ENCODE data around the gene KRT34.
"Not testable (repeated sequence)": the region's sequence is repeated elsewhere in the genome, so short reads cannot be mapped to it uniquely, and the experiment has no call there.

KRT34 gene

DNA sequence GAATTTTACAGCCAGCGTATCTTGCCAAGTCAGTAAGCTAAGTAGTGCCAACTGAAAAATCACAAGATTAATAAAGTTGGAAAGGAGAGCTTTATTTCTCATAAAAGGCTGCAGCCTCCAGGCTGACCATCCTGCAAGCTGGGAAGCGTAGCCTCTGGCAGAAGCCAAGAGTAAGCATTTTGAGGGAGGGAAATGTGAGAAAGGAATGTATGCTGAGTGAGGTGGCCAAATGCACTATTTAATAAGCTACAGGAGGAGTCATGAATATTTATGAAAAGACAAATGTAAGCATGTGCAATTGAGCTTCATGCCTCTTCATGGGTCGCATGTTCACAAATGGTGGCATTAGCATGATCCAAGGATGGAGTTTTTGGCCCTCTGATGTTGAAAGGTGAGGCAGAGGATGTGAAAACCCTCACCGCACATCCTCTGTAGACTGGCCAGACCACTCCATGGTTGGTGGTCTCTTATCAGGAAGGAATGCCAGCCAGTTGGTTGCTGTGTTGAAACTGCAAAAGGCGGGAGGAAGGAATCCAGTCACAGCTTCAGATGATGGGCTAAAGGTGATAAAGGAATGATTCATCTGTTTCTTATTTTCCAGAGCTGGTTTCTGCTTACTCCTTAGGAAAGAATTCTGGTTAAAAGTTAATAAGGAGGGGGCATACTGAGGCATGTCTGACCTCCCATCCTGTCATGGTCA, 21.7 kb downstream of the KRT34 start:
- DNase-seq, result no peak

DNA sequence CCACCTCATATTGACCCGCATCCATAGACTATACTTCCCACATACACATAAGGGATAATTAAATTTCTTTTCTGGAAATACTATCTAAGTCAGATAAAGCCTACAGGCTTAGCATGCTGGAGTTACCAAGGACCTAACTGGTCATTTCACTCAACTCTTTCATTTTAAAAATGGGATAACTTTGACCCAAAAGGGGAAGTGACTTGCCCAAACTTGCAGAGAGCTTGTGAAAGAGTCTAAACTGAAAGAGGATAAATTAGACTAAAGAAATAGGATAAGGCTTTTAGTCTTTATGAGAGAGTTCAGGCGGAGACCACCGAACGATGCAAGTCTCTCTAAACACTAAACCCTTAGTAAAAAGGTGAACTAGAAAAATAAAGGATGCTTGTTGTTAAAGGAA, 27.6 kb downstream of the KRT34 start:
- DNase-seq, result no peak

DNA sequence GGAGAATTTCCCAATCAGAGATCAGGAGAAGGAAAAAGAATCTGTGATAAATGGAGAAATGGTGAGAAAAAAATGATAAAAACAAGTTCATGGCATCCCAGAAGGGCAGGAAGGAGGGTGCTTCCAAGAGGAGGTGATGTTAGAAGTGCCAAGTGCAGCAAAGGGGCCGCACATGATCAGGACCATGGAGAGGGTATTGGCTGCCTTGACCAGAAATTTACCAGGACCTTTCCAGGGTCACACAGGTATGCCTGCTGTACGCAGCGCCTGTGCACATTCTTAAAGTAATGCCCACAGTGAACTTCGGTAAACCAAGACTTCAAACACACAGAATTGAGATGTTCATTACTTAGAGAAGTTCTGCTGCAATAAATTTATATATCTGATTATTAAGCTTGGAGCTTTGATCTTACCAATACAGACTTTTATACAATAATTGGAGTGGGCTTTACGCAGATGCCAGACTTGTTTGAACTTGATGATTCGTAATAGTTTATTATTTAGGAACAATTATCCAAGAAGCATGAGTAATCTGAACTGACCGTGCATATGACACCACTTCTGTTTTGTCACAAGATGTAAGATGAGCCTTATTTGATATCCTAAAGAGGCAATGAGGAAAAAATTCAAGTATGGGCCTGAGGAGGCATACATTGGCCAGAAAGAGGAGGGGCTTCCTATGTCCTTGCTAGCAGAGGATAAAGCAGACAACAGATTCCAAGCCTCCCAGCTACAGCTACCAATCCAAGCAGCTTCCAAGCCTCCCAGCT, 29.3 kb downstream of the KRT34 start:
- DNase-seq, result no peak

DNA sequence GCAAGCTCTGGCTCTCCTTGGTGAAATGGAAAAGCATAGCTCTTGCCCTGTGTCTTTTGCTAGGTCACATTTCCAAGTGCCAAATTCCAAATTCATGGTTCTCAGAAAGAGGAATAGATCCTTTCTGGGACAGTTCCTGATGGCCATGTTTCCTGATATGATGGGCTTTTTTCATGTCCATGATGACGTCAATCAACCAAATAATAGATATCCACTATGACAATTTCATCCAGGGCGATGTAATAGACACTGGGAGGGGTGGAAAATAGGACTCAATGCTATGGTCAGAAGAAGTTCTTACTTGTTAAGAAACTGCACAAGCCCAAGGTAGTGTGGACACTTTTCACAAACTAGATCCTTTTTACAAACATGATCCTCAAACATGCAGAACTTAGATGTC, 30.9 kb downstream of the KRT34 start:
- no peak for DNase-seq

DNA sequence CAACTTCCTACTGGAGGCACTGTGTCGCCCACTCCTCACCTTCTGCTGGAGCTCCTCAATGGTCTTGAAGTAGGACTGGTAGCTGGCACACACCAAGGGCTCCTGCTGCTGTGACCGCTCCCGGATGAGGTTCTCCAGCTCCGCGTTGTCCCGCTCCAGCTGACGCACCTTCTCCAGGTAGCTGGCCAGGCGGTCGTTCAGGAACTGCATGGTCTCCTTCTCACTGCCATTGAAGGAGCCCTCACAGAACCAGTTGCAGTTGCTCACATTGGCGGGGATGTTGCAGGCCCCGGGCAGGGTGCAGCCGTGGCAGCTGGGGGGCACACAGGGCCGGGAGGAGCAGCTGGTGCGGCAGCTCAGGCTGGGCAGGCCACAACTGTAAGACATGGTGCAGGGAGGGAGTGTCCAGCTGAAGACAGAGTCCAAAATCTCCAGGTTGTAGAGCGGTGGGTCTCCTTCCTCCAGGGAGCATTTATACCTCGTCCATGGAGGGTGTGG, 31.7 kb downstream of the KRT34 start, which contains the start of gene KRT33A:
Gene KRT33A (minus strand): TSS at position 448 of the 498 bp plus-strand sequence. CDS start 61 bp downstream, at position 387.
- not testable (repeated sequence) for DNase-seq

DNA sequence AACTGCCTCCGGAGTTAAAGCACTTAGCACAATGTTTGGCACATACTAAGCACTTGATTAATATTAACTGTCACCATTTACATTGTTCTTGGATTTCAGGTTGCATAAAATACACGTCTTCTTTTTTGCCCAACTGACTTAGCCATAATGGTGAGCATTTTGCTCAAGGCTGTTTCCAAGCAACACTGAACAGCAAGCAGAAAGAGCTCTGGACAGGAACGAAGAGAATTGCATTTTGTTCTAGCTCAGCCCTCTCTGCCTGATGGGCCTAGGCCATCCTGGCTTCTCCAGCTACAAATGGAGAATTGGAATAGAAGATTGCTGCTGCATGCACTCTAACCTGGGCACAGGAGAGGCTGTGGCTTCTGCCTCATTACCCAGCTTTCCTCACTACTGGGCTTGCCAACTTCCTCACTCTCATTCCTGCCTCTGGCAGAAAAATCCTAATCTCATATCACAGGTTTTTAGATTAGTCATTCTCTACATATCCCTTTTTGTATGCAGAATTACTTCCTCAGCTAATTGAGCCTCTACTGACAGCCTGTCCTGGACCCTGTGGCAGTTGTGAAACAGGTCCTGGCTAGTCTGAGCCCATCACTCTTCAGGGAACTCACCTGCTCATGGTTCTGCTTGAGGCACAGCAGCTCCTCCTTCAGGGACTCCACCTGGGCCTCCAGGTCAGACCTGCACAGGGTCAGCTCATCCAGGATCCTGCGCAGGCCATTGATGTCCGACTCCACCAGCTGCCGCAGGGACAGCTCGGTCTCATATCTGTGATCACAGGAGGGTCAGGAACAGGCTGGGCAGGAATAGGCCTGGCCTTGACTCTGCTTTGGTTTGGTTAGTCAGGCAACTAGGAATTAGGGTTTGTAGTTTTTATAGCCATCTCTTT, 34.0 kb downstream of the KRT34 start:
- no peak for DNase-seq

DNA sequence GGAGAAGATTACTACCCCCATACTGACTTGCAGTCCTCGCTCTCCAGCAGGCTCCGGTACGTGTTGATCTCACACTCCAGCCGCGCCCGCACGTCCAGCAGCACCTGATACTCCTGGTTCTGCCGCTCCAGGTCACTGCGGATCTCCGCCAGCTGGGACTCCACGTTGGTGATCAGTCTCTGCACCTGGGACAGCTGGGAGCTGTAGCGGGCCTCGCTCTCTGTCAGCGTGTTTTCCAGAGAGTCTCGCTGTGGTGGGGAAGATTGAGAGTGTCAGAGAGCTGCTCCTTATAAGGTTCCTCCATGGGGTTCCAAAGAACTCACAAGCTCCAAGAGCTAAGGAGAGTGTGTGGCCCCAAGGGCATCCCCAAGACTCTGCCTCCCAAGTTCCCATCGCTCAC, 35.7 kb downstream of the KRT34 start:
- DNase-seq, result not testable (repeated sequence)

DNA sequence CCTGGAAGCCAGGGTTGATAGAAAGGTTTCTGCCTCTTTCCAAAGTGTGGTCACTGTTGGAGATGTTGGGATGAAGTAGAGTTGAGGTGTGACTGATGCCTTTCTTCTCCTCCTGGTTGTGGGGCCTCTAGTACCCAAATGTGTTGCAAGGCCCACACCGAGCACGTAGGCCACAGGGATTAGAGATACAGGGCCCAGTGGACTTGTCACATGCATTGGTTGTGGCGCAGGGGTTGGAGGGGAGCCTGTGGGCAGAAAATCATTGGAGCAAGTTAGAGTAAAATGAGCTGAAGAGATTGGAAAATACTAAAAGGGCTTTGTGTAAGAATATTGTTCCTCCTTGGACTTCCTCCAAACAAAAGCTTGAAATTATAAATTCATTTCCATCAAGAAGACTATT, 36.1 kb downstream of the KRT34 start:
- no peak for DNase-seq

DNA sequence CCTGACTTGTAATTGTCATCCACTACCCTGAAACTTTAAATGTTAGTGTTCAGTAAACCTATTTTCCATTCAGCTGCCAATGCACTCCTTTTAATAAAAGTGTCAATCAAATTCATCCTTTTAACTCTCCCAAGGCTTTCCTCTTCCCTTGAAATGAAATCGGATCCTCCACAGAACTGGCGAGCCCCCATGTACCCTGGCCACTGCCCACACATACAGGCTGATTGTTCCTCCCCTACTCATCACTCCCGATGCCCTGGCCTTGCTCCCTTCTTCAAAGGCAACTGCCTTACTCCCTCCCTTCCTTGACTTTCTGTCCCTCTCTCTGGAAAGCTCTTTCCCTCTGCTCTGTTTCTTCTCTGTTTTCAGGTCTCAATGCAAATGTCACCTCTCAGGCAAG, 39.1 kb downstream of the KRT34 start:
- DNase-seq, result no peak

DNA sequence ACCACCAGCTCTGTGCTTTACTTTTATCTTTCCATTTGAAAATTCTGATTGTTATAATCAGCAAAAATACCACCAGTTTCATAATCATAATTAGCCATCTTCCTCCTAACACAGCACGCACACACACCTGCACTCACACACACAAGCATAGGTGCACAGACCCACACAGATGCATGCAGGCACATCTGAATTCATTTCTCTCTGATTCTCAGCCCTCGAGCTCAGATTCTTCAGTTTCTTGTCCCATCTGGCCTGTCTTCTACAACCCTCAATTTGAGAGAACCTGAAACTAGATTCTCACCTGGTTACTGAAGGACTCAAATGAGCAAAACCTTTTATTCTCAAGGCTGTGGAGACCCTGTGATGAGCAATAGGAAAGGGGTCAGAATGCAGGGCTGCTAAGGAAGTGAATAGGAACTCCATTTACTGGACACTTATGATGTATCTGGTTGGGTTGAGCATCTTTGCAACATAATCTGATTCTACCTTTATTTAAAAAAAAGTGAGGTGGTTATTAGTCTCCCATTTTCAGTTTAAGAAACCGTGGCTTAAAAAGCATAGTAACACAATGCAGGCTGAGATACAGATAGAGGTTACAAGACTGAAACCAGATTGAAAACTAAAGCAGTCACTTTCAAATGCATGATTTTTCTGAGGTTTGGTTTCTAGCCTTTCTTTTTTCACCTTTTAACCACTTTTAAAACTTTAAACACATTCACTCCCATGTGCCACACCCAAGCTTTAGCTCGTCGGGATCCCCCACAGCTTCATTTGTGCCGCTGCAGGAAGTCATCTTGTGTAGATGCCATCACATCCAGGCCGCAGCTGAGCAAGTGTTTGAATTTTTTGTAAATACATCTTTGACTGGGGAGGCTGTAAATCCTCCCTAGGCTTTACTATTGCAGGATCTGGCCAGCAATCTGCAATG, 40.9 kb downstream of the KRT34 start:
- DNase-seq, result no peak

DNA sequence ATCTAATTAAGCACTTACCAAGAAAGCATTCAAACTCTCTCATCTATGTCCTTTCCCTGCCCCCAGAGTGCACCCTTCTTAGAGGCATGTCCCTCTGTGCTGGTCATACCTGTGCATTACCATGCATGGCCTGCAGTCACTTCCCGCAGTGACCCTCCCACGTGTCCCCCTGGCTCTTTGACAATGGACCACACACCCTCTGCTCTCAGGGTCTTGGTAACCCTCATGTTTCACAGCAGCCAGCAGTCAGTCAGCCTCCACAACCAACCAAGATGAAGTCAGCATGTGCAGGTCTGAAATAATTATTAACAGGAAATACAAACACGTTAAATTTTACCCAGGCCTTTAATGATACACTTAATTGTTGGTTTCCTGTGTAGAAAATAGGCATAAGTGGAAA, 41.6 kb downstream of the KRT34 start:
- DNase-seq, result no peak

DNA sequence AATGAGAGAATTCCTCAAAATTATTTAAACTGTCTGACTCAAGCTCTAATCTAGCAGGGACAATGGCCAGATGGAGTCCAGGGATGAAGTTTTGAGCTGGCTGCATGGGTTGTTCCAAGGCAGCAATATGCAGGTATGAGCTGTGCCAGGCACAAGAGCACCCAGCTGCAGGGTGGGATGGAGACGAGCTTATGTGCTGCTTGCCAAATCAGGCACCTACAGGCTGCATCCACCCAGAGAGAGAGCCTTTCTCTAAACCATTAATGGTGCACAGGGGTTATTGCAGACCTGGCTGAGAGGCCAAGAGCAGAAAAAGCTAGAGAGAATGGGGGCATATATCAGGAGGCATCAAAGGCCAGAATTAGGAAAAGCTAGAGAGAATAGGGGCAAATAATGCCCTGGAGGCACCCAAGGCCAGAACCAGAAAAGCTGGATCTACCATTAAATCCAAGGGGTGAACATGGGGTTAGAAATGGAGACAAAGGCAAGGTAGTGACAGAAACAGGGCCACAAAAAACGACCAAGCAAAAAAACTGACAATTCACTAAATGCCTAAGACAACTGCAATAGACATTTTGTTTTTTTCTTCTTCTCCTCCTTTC, 42.4 kb downstream of the KRT34 start:
- no peak for DNase-seq

DNA sequence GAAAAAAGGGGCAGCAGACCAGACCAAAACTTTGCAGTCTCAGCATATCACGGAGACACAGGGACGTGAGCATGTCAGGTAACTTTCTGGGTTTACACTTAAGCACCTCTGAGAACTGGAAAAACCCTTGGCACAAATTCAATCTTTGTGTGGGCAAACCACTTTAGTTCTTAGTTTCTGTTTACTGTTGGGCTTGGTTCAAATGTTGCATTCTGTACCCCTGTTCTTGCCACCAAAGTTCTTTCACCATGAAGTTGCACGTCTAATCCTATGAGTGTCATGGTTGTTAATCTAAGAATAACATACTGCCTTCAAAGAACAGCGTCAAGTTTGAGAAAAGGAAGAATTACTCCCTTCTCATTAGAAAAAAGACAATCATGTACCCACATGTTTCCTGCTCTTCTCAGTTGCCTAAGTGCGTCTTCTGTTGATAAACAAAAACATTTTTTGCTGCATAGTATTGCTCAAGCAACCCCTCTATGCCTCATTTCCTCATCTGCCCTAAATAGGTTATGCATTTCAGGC, 43.1 kb downstream of the KRT34 start:
- DNase-seq, result peak; percentile 7

DNA sequence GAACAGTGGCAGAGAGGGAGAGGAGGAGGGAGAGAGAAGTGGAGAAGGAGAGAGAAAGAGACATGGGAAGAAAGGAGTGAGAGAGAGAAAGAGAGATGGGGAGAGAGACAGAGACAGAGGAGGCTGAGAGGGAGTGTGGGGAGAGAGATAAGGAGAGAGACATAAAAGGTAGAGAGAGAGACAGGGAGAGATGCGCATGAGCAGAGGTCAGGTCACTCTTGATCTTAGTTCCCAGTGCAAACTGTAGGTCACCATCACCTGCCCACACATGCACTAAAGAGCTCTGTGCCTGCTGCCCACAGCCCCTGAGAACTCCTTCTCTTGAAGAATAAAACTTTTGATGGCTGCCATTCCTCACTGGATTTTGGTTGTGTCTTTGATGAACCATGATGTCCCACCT, 46.4 kb downstream of the KRT34 start:
- no peak for DNase-seq

DNA sequence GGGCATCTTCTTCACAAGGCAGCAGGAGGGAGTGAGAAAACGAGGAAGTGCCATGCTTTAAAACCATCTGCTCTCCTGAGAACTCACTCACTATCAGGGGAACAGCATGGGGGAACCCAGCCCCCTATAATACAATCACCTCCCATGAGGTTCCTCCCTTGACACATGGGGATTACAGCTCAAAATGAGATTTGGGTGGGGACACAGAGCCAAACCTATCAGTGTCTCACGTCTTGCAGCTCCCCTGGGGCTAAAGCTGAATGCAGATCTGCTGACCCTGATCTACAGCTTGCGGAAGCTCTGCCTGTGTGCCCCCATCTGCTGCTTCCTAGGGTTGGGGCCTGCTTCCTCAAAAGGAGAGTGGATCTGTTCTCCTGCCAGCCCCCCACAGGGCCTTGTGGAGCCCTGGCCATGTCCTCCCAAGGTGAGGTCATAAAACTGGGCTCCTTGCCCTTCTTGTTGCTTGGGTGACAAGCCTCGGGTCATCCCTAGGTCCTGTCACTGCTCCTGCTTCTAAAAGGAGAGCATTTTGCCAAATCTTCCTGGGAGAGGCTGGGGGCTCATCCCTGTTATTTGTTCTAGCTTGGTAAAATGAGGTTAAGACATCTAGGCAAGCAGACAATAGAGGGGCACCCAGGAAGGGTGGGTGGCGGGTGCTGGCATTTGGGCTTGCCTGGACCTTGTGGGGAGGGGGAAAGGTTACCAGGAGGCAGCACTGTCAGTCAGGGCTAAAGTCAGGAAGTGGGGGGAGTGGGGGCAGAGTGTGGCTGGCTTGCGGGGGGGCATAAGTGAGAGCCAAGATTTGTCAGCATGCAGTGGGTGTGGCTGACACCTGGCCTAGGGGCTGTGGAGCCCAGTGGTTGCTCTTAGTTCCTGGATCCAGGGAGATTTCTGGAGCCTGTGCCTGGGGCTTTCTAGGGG, 47.5 kb downstream of the KRT34 start:
- no peak for DNase-seq

DNA sequence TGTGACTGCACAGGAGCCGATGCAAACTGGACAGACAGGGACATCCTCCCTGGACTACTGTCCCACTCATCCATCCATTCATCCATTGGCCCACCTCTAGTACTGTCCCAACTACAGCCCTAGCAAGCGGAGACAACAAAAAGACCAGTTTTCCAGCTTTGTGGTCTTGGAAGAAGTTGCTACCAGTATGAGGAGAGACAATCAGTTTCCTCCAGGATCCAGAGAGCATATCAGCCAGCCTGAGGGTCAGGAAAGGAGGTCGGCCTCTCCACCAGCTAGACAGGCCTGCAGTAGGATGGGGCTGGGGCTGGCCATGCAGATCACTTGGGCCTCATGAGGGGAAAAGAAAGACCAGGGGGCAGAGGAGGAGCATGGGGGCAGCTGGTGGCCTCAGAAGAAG, 48.3 kb downstream of the KRT34 start:
- DNase-seq, result no peak

DNA sequence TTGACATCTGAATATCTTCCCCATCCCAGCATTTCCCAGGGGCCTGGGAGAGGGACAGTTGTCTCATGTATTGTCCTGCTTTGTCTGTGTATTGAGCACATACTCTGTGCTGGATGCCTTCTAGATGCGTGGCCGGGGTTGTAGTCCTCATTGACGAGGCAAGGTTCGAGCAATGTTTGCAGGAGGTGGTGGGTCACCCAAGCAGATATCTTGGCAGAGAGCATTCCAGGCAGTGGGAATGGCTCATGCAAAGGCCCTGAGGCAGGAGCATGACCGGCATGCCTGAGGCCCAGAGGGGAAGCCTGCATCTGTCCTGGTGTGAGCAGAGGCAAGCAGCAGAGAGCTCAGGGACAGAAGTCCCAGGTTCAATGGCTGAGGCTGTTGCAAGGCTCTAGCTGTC, 49.0 kb downstream of the KRT34 start:
- no peak for DNase-seq

DNA sequence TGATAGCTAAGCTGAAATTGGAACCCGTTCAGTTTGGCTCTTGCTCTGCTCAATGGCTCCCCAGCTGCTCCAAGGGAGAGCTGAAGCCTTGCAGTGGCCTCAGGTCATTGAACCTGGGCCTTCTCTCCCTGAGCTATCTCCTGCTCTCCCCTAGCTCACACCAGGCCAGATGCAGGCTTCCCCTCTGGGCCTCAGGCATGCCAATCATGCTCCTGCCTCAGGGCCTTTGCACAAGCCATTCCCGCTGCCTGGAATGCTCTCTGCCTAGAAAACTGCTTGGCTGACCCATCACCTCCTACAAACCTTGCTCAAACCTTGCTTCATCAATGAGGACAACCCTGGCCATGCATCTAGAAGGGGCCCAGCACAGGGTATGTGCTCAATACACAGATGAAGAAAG, 49.9 kb downstream of the KRT34 start:
- no peak for DNase-seq

DNA sequence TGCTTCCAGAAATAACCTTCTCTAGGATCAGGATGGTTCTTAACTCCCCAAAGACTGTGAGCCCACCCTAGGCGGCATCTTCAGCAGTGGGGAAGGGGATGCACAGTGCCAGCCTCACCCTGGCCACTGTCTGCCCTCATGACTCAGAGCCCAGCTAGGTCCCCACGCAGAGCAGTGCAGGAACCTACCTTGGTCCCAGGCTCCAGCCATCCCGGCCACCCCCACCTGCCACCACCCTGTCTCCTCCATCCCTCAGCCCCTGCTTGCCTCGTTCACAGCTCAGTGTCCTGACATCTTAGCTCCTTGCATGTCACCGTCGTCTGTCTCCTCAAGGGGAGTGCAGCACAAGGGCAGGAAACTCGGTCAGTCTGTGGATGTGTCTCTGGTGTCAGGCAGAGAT, 50.5 kb downstream of the KRT34 start:
- DNase-seq, result no peak

DNA sequence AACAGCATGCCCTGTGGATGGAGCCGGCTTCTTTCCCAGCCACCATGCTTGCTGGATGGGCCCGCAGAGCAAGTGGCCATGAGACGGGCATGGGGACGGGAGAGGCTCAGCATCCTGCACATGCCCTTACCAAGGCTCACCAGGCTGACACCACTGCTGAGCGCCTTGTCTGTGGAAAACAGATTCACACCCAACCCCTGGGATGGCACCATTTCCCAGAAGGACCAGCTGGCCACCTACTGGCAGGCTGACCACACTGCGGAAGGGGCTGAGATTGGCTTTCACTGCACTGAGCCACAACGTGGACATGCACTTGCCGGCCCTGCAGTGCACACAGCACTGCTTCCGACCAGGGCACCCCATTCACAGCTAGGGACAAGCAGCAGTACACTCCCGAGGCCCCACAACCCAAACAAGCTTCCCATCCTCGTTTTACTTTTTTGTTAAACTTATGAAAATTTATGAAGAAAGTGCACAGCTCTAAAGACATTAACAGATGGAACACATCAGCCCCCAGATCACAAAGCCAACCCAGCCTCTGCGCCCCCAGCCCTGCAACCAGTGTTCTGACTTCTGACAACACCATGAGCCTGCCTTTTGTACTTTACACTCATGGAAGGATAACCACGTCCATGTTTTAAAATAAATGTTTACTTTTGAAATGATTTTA, 52.7 kb downstream of the KRT34 start:
- peak; percentile 46 for DNase-seq
